GM19328 (cell line): ENCODE measurements around the gene SORL1.
"Not testable (repeated sequence)": the region's sequence is repeated elsewhere in the genome, so short reads cannot be mapped to it uniquely, and the experiment has no call there.

ENCODE experiments used
- ATAC-seq: cut with Tn5 transposase; IDR thresholded peaks from one replicate; pipeline ENCODE4 v1.9.1; 2021; ENCODE audit warnings: mild to moderate bottlenecking, moderate library complexity; ENCODE audit not compliant: unreplicated experiment

The SORL1 gene

GRCh38 chr11:121499405-121499804, 47.3 kb downstream of the SORL1 start:
- ATAC-seq: no peak

- ATAC-seq: no peak
Observed at GRCh38 chr11:121500275-121500674, 48.2 kb downstream of the SORL1 start.

- ATAC-seq: no peak
Observed at GRCh38 chr11:121500717-121501116, 48.6 kb downstream of the SORL1 start.

GRCh38 chr11:121503051-121503450, 50.9 kb downstream of the SORL1 start:
- no peak for ATAC-seq

GRCh38 chr11:121506237-121506636, 54.1 kb downstream of the SORL1 start:
- ATAC-seq: not testable (repeated sequence)

- no peak for ATAC-seq
Observed at GRCh38 chr11:121508449-121508848, 56.3 kb downstream of the SORL1 start.

- ATAC-seq: no peak
Observed at GRCh38 chr11:121510438-121510837, 58.3 kb downstream of the SORL1 start.

- no peak for ATAC-seq
Observed at GRCh38 chr11:121512468-121513465, 60.7 kb downstream of the SORL1 start.

- ATAC-seq: no peak
Observed at GRCh38 chr11:121513807-121514206, 61.7 kb downstream of the SORL1 start.

- no peak for ATAC-seq
Observed at GRCh38 chr11:121514432-121515334, 62.6 kb downstream of the SORL1 start.

- ATAC-seq: no peak
Observed at GRCh38 chr11:121515335-121515671, 63.2 kb downstream of the SORL1 start.

- ATAC-seq: no peak
Observed at GRCh38 chr11:121517996-121518395, 65.9 kb downstream of the SORL1 start.

GRCh38 chr11:121520243-121521144, 68.4 kb downstream of the SORL1 start:
- ATAC-seq: no peak

- ATAC-seq: no peak
Observed at GRCh38 chr11:121521145-121522042, 69.3 kb downstream of the SORL1 start.

- no peak for ATAC-seq
Observed at GRCh38 chr11:121522043-121522941, 70.2 kb downstream of the SORL1 start.

- no peak for ATAC-seq
Observed at GRCh38 chr11:121523581-121524232, 71.6 kb downstream of the SORL1 start.

- ATAC-seq: no peak
Observed at GRCh38 chr11:121524233-121524631, 72.1 kb downstream of the SORL1 start.

GRCh38 chr11:121525376-121525775, 73.3 kb downstream of the SORL1 start:
- no peak for ATAC-seq
